Measurements from ENCODE around the gene TTI1. TPM values are rescaled to one million over a fixed set of nuclear protein-coding genes. Genes with fewer than 3 reads are reported as not detected.

Gene TTI1
- total RNA-seq, 1 donor from 2014 or later = 10.6 TPM

DNA sequence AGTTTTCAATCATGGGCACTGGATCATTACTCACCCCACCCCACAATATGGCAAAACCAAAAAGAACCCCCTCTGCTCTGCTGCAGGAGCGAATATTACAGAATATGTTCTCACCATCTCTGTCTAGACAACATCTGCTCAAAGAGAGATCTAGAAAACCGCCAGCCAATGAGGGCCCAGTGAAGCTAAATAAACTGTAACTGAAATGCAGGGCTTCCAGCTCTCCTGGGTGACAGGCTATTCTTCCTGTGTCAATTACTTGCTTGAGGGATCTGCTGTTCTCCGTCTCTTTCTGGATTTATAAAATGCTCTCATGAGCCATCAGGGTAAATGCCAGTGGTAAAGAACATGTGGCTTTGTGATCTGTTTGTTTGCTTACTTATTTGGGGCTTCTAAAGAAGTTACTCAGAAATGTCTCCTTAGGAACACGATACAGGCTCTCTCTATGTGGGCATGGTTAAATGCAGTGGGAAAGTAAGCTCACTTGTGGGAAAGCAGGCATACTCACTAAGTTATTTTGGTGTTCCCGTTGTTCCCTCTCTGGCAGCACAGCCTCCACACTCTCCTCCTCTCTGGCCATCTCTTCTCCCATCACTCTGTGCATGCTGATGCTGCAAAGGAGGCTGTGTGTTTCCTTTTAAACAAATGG is 44.8 kb downstream of the TTI1 start:
- Mint-ChIP-seq H3K4me3 (ENCODE audit: unreplicated experiment) (no peak overlapping the region), H3K36me3 (ENCODE audit: low read depth) (no peaks in the 10 kb centered on the region), H3K4me1 (ENCODE audit: low read depth) (peaks cover 68% of the 10 kb centered on the region), H3K27ac (ENCODE audit: unreplicated experiment) (no peak overlapping the region), H3K9me3 (ENCODE audit: low read depth) (no peaks in the 10 kb centered on the region), H3K27me3 (ENCODE audit: low read depth) (no peaks in the 10 kb centered on the region)
- no peak for DNase-seq (ENCODE audit: low spot score)
- TF ChIP-seq, protein P1, sequence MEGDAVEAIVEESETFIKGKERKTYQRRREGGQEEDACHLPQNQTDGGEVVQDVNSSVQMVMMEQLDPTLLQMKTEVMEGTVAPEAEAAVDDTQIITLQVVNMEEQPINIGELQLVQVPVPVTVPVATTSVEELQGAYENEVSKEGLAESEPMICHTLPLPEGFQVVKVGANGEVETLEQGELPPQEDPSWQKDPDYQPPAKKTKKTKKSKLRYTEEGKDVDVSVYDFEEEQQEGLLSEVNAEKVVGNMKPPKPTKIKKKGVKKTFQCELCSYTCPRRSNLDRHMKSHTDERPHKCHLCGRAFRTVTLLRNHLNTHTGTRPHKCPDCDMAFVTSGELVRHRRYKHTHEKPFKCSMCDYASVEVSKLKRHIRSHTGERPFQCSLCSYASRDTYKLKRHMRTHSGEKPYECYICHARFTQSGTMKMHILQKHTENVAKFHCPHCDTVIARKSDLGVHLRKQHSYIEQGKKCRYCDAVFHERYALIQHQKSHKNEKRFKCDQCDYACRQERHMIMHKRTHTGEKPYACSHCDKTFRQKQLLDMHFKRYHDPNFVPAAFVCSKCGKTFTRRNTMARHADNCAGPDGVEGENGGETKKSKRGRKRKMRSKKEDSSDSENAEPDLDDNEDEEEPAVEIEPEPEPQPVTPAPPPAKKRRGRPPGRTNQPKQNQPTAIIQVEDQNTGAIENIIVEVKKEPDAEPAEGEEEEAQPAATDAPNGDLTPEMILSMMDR (IDR thresholded peaks at IDR 0.05) = no peak

DNA sequence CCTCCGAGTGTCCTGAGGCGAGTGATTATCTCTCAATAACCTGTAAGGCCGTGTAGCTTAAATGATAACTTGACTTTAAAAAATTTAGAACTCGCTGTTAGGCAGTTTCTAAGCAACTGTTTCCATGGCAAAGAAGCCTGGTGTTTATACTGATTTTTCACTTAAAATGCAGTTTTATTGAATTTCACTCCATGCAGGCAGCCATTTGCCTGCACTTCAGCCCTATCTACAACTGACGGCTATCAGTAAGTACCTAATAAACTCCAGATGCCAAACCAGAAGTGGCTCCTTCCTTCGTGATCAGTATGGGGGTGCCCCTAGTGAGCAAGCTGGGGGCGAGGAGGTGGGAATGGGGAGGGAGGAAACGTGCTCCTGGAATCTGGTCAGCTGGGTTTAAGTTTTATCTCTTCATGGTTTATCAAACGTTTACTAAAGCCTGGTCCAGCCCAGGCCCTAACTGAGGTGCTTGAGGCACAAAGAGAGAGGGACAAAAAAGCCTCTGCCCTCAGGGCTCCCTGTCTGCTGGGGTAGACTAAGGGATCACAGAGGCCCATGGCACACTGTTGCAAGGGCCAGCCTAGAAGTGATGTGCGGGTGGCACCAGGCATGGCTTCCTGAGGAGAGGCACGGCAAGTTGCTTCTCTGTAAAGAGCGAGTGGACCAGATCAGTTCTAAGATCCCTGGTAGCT is 45.5 kb downstream of the TTI1 start:
- Mint-ChIP-seq H3K9me3 (ENCODE audit: low read depth) (no peaks in the 10 kb centered on the region), H3K4me1 (ENCODE audit: low read depth) (peaks cover 61% of the 10 kb centered on the region), H3K27me3 (ENCODE audit: low read depth) (no peaks in the 10 kb centered on the region), H3K36me3 (ENCODE audit: low read depth) (no peaks in the 10 kb centered on the region), H3K4me3 (ENCODE audit: unreplicated experiment) (no peak overlapping the region), H3K27ac (ENCODE audit: unreplicated experiment) (peak overlapping the region; percentile 85)
- DNase-seq (ENCODE audit: low spot score) = no peak
- TF ChIP-seq, protein P1 (IDR thresholded peaks at IDR 0.05) = no peak

DNA sequence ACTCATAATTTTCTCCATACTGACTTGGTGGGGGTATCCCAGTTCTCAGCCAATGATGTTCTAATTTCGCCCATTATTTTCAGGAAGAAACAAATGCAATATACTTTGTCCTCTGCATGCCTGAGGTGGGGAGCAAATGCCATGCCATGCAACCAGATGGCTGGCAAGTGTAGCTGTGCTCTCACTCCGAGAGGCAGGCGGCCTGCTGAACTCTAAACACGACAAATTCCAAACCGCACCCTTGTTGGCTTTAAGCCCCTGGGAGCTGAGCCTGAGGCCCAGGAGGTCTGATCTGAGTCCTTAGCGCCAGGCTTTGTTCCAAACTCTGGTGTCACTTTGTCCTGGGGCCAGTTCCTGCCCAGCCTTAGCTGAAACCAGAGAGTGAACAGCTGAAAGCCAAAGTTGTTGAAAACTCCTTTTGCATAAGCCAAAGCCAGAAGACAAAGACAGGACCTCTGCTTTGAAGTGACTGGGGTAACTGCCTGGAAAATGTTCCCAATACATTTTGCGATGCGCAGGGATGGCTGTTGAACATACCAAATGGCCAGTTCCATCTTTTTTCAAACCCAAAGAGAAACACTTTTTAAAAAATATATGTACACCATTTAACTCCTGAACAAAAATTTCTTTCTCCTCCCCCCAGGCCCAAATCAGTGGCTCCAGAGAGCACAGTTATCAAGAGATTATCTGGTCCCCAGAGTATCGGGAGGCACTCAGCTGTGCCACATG is 46.2 kb downstream of the TTI1 start:
- no peak overlapping the region for H3K4me3 Mint-ChIP-seq (ENCODE audit: unreplicated experiment)
- no peaks in the 10 kb centered on the region for H3K27me3 Mint-ChIP-seq (ENCODE audit: low read depth)
- H3K36me3 Mint-ChIP-seq (ENCODE audit: low read depth) = peaks cover 4% of the 10 kb centered on the region
- peak overlapping the region; percentile 85 for H3K27ac Mint-ChIP-seq (ENCODE audit: unreplicated experiment)
- TF ChIP-seq, protein P1 (IDR thresholded peaks at IDR 0.05) = no peak
- peaks cover 59% of the 10 kb centered on the region for H3K4me1 Mint-ChIP-seq (ENCODE audit: low read depth)
- DNase-seq (ENCODE audit: low spot score) = no peak
- H3K9me3 Mint-ChIP-seq (ENCODE audit: low read depth) = no peaks in the 10 kb centered on the region

DNA sequence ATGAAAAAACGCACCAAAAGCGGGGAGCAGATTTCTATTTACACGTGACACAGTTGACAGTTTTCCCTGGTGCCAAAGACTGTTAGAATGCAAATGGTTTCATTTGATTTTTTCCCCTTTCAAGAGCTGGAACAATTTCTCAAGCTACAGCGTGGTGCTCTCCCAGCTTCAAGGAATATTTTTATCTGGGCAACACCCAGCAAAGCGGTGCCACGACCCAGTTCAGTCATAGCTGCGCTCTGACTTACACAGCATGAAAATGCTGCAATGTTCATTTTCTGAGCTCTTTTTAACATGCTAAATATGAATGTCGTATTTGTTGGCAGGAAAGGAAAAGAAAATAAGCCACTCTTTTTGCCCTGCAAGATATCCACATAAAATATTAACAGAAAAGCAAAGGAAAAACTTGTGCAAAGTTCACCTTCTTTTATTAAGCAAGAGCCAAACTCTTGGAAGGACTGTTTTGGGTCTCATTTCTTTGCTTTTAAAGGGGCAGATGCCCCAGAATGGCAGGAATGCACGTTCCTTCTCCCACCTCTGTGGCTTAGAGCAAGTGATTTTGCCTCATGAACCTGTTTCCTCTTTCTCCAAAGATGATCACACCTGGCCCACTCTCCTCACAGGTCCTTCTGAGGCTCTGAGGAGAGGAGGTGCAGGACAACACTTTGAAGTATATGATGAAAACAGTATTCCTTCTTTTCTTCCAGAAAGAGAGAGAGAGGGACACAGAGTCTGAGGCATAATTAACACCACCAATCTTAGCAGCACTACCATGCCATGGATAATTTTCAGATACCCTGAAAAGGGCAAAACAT is 47.0 kb downstream of the TTI1 start:
- peaks cover 54% of the 10 kb centered on the region for H3K4me1 Mint-ChIP-seq (ENCODE audit: low read depth)

More for the DNA sequence above, 47.0 kb downstream of the TTI1 start:
- H3K27ac Mint-ChIP-seq (ENCODE audit: unreplicated experiment) = peak overlapping the region; percentile 85
- no peaks in the 10 kb centered on the region for H3K27me3 Mint-ChIP-seq (ENCODE audit: low read depth)
- peaks cover 10% of the 10 kb centered on the region for H3K36me3 Mint-ChIP-seq (ENCODE audit: low read depth)
- TF ChIP-seq, protein P1 (IDR thresholded peaks at IDR 0.05) = no peak
- no peak for DNase-seq (ENCODE audit: low spot score)
- no peaks in the 10 kb centered on the region for H3K9me3 Mint-ChIP-seq (ENCODE audit: low read depth)
- no peak overlapping the region for H3K4me3 Mint-ChIP-seq (ENCODE audit: unreplicated experiment)

Measured in chondrocyte (in vitro differentiated cells).